SK-MEL-5 (cell line): ENCODE data around the gene CD276. TPM values are rescaled to one million over a fixed set of nuclear protein-coding genes. Genes with fewer than 3 reads are reported as not detected.
"Not testable (repeated sequence)": the region's sequence is repeated elsewhere in the genome, so short reads cannot be mapped to it uniquely, and the experiment has no call there.

Experiments
- DNase-seq: peaks from one replicate; pipeline ENCODE4 v3.0.0-alpha.2; 2016; ENCODE audit warnings: low read depth, low spot score
- in situ Hi-C: cut with HindIII; loops from 2 replicates; pipeline ENCODE4 v1.10.0; 2016; ENCODE audit warnings: low sequenced_read_pairs, high pct_unique_total_duplicates, low pct_unique_long_range_greater_than_20kb
- polyA plus RNA-seq, 2 experiments: library from polyadenylated mRNA; depleted of rRNA; stranded (reverse); fragments of >200 nt; gene quantifications; 2 replicates each; pipeline ENCODE4 v1.2.3, GENCODE V29; 2015
- total RNA-seq: library from RNA; depleted of rRNA; stranded (reverse); fragments of >200 nt; shearing (Covaris generic); gene quantifications from 2 replicates; pipeline ENCODE4 v1.2.3, GENCODE V29; 2014; rRNA removed

Gene CD276
- 27.2 and 35.2 TPM in 2 replicates for total RNA-seq
- 132 and 136 TPM in 2 replicates for polyA plus RNA-seq (2015; cell fraction: cytosol; rRNA removed)
- polyA plus RNA-seq (2015; cell fraction: nucleus; rRNA removed), result 49.0 and 75.6 TPM in 2 replicates

- in situ Hi-C loops, result no loop called here
- peak; percentile 59 for DNase-seq
These were observed at the start of gene CD276 for GRCh38 chr15:73683777-73684580. Gene CD276 (plus strand): TSS chr15:73684383. CDS start chr15:73699640, 15,257 bp downstream.

- in situ Hi-C loops, result no loop called here
- DNase-seq, result no peak
These were observed 46.7 kb upstream of the CD276 start for GRCh38 chr15:73637527-73637926.

- in situ Hi-C loops, result not testable (repeated sequence)
- DNase-seq, result peak; percentile 83
These were observed 44.7 kb upstream of the CD276 start for GRCh38 chr15:73639464-73639863.

GRCh38 chr15:73647259-73648013, 36.7 kb upstream of the CD276 start:
- DNase-seq, result no peak
- in situ Hi-C loops, result no loop called here

- DNase-seq, result no peak
- in situ Hi-C loops, result no loop called here
These were observed 36.2 kb upstream of the CD276 start for GRCh38 chr15:73648014-73648295.

- in situ Hi-C loops, result no loop called here
- no peak for DNase-seq
These were observed 33.6 kb upstream of the CD276 start for GRCh38 chr15:73650416-73651126.

- DNase-seq, result no peak
- in situ Hi-C loops, result no loop called here
These were observed 29.5 kb upstream of the CD276 start for GRCh38 chr15:73654659-73655058.

- DNase-seq, result no peak
- in situ Hi-C loops, result no loop called here
These were observed 28.5 kb upstream of the CD276 start for GRCh38 chr15:73655724-73656123.

GRCh38 chr15:73658645-73659044, 25.5 kb upstream of the CD276 start:
- in situ Hi-C loops, result no loop called here
- no peak for DNase-seq

GRCh38 chr15:73660455-73660854, 23.7 kb upstream of the CD276 start:
- DNase-seq, result no peak
- in situ Hi-C loops, result no loop called here

GRCh38 chr15:73674587-73674986, 9.6 kb upstream of the CD276 start:
- no peak for DNase-seq
- in situ Hi-C loops, result no loop called here

GRCh38 chr15:73677146-73677607, 7.0 kb upstream of the CD276 start:
- in situ Hi-C loops, result no loop called here
- DNase-seq, result peak; percentile 82

- in situ Hi-C loops, result no loop called here
- no peak for DNase-seq
These were observed 6.5 kb upstream of the CD276 start for GRCh38 chr15:73677733-73678132.

- no peak for DNase-seq
- in situ Hi-C loops, result no loop called here
These were observed 5.7 kb upstream of the CD276 start for GRCh38 chr15:73678498-73678897.

- in situ Hi-C loops, result no loop called here
- DNase-seq, result no peak
These were observed 5.0 kb upstream of the CD276 start for GRCh38 chr15:73679180-73679579.

- in situ Hi-C loops, result no loop called here
- DNase-seq, result no peak
These were observed 4.2 kb upstream of the CD276 start for GRCh38 chr15:73679964-73680363.

GRCh38 chr15:73680549-73680948, 3.6 kb upstream of the CD276 start:
- in situ Hi-C loops, result no loop called here
- DNase-seq, result no peak

- DNase-seq, result no peak
- in situ Hi-C loops, result no loop called here
These were observed 3.1 kb upstream of the CD276 start for GRCh38 chr15:73681063-73681462.
